GM12878 (cell line): ENCODE measurements around the gene PIGS. TPM values are rescaled to one million over a fixed set of nuclear protein-coding genes. Genes with fewer than 3 reads are reported as not detected.

Experiments
- ATAC-seq: fragments of 200-7000 bp; cut with Tn5 transposase; 3 replicates; pipeline ENCODE4 v1.9.1; 2020; ENCODE audit warnings: mild to moderate bottlenecking, moderate library complexity
- BruUV-seq: library from RNA; stranded (reverse); fragments of 400-500 nt; replicated peaks from 2 replicates; lab custom pipeline; 2021; lab: Mats Ljungman, UMichigan
- CTCF ChIA-PET: fragments of 300-600 bp; sonication (Branson Sonifier 250); formaldehyde crosslinking; extraction: SDS; loops from one replicate; lab custom pipeline; 2021; ENCODE audit warnings: inconsistent platforms; lab: Yijun Ruan, JAX
- POLR2A ChIA-PET: fragments of 350-600 bp; formaldehyde crosslinking; extraction: SDS; loops from one replicate; lab custom pipeline; 2021; ENCODE audit warnings: inconsistent platforms; lab: Charles Lee
- RAD21 ChIA-PET: fragments of 300-600 bp; sonication (Branson Sonifier 250); formaldehyde crosslinking; loops from one replicate; lab custom pipeline; 2023; ENCODE audit warnings: antibody characterized with exemption; ENCODE audit not compliant: unreplicated experiment; lab: Charles Lee
- SMC1A ChIA-PET: fragments of 300-600 bp; sonication (Branson Sonifier 250); formaldehyde crosslinking; loops from one replicate; lab custom pipeline; 2023; ENCODE audit not compliant: unreplicated experiment, uncharacterized antibody; lab: Charles Lee
- DNase-seq: peaks from one replicate; pipeline ENCODE4 v3.0.0-alpha.2; 2011; ENCODE audit warnings: low read depth, low spot score
- FAIRE-seq: peaks from 3 replicates; lab custom pipeline; 2011; peaks lifted over from hg19 to GRCh38; lab: Jason Lieb, UNC
- H2AFZ ChIP-seq: 2 replicates; pipeline ENCODE4 v1.6.0; 2011; ENCODE audit warnings: low read depth, low read length, control low read depth; ENCODE audit not compliant: control insufficient read depth
- H3K27ac ChIP-seq: 2 replicates; pipeline ENCODE4 v1.5.1; 2011; ENCODE audit warnings: control low read depth; ENCODE audit not compliant: control insufficient read depth, insufficient read depth
- H3K27me3 ChIP-seq, 2 experiments: replicated peaks in 1 of 2; 2 replicates each; pipeline versions ENCODE4 v1.6.0 to v1.6.1; 2011; ENCODE audit warnings: low read length in 1 of 2; ENCODE audit not compliant: control insufficient read depth in 2 of 2, insufficient read depth in 2 of 2
- H3K36me3 ChIP-seq, 2 experiments: 2 replicates each; pipeline ENCODE4 v1.5.1; 2011; ENCODE audit warnings: low read length in 1 of 2; ENCODE audit not compliant: control insufficient read depth in 2 of 2, insufficient read depth in 2 of 2
- H3K4me1 ChIP-seq: 2 replicates; pipeline ENCODE4 v1.6.1; 2011; ENCODE audit warnings: mild to moderate bottlenecking, low read length, moderate library complexity, mixed read lengths; ENCODE audit not compliant: control insufficient read depth, insufficient read depth
- H3K4me2 ChIP-seq: 2 replicates; pipeline ENCODE4 v1.6.0; 2011; ENCODE audit warnings: control low read depth; ENCODE audit not compliant: control insufficient read depth, insufficient read depth
- H3K4me3 ChIP-seq: fragments of 200-600 bp; sonication (generic); 2 replicates; pipeline ENCODE4 v1.5.1; 2016
- H3K79me2 ChIP-seq: 2 replicates; pipeline ENCODE4 v1.6.0; 2011; ENCODE audit warnings: low read length; ENCODE audit not compliant: control insufficient read depth, insufficient read depth
- H3K9ac ChIP-seq: 2 replicates; pipeline ENCODE4 v1.8.0; 2011; ENCODE audit warnings: low read length, control low read depth, mixed read lengths; ENCODE audit not compliant: control insufficient read depth, insufficient read depth
- H3K9me3 ChIP-seq: replicated peaks from 3 replicates; pipeline ENCODE4 v1.5.1; 2011; ENCODE audit warnings: mild to moderate bottlenecking, low read length; ENCODE audit not compliant: control insufficient read depth, insufficient read depth
- H4K20me1 ChIP-seq: 2 replicates; pipeline ENCODE4 v1.6.0; 2011; ENCODE audit not compliant: control insufficient read depth, insufficient read depth
- BCL11A ChIP-seq: IDR thresholded peaks from 2 replicates; pipeline ENCODE4 v1.6.1; 2011; ENCODE audit warnings: low read depth, low read length
- CBX3 ChIP-seq: fragments of 200-600 bp; sonication (generic); IDR thresholded peaks from 2 replicates; pipeline ENCODE4 v1.6.1; 2016; ENCODE audit warnings: low read depth, borderline replicate concordance
- EGR1 ChIP-seq, 2 experiments: IDR thresholded peaks; 1 replicate in 1 of 2; 2 replicates in 1 of 2; pipeline ENCODE4 v1.6.1; 2011 to 2012; ENCODE audit warnings: low read depth in 2 of 2, low read length in 2 of 2, borderline replicate concordance in 1 of 2, mild to moderate bottlenecking in 1 of 2, moderate library complexity in 1 of 2
- ELK1 ChIP-seq: IDR thresholded peaks from 2 replicates; pipeline ENCODE4 v1.6.1; 2012; ENCODE audit warnings: low read depth, low read length, improper control_type of control experiment
- EP300 ChIP-seq, 2 experiments: fragments of 150-350 bp in 1 of 2; IDR thresholded peaks; 2 replicates each; pipeline ENCODE4 v1.6.1; 2011 to 2012; ENCODE audit warnings: low read depth in 2 of 2, low read length in 2 of 2, borderline replicate concordance in 1 of 2, improper control_type of control experiment in 1 of 2, inconsistent platforms in 1 of 2; ENCODE audit not compliant: control insufficient read depth in 1 of 2
- FOS ChIP-seq: IDR thresholded peaks from 3 replicates; pipeline ENCODE4 v1.6.1; 2011; ENCODE audit warnings: borderline replicate concordance; ENCODE audit not compliant: insufficient read length; ENCODE audit errors: extremely low read depth
- KLF5 ChIP-seq: fragments of 450-650 bp; IDR thresholded peaks from 2 replicates; pipeline ENCODE4 v1.6.1; 2014; ENCODE audit warnings: mild to moderate bottlenecking; ENCODE audit not compliant: partially characterized antibody
- NFXL1 ChIP-seq: fragments of 450-650 bp; IDR thresholded peaks from 2 replicates; pipeline ENCODE4 v1.6.1; 2017; ENCODE audit warnings: antibody characterized with exemption, mild to moderate bottlenecking, borderline replicate concordance
- NFYA ChIP-seq: IDR thresholded peaks from 2 replicates; pipeline ENCODE4 v1.6.1; 2011; ENCODE audit warnings: low read depth, mild to moderate bottlenecking, low read length, improper control_type of control experiment, borderline replicate concordance
- RAD21 ChIP-seq: IDR thresholded peaks from 2 replicates; pipeline ENCODE4 v1.6.1; 2011; ENCODE audit warnings: mild to moderate bottlenecking, low read depth, low read length, moderate library complexity; ENCODE audit not compliant: insufficient read depth
- RBBP5 ChIP-seq: fragments of 200-600 bp; sonication (generic); conservative IDR thresholded peaks from 2 replicates; pipeline ENCODE4 v1.6.1; 2016
- RUNX3 ChIP-seq: IDR thresholded peaks from 2 replicates; pipeline ENCODE4 v1.6.1; 2012; ENCODE audit warnings: low read length, inconsistent platforms
- SKIL ChIP-seq: fragments of 450-650 bp; IDR thresholded peaks from 2 replicates; pipeline ENCODE4 v1.6.1; 2017; ENCODE audit warnings: mild to moderate bottlenecking, low read depth, inconsistent platforms; ENCODE audit not compliant: poor library complexity, severe bottlenecking
- SP1 ChIP-seq: IDR thresholded peaks from one replicate; pipeline ENCODE4 v1.6.1; 2011; ENCODE audit warnings: low read depth, low read length
- SPI1 ChIP-seq: IDR thresholded peaks from 2 replicates; pipeline ENCODE4 v1.6.1; 2011; ENCODE audit warnings: low read depth, mild to moderate bottlenecking, low read length, moderate library complexity, borderline replicate concordance; ENCODE audit not compliant: insufficient read depth
- WGBS: methylation state at CpG from one replicate; pipeline ENCODE4 v1.1.6; 2016; ENCODE audit warnings: low lambda C conversion rate; ENCODE audit not compliant: insufficient replicate concordance, insufficient coverage; ENCODE audit errors: missing lambda C conversion rate; 5-methylcytosine and 5-hydroxymethylcytosine counted together
- in situ Hi-C: fragments of 300-500 bp; cut with MboI; formaldehyde crosslinking; loops from 9 replicates; pipeline ENCODE4 v1.14.3; 2018; ENCODE audit warnings: mixed read lengths
- intact Hi-C: fragments of 100-400 bp; cut with micrococcal nuclease; formaldehyde crosslinking; loops from one replicate; pipeline ENCODE4 v1.14.2; 2022; ENCODE audit not compliant: unreplicated experiment
- polyA plus RNA-seq, 11 experiments: library from polyadenylated mRNA; depleted of rRNA in 4 of 11; unstranded in 6 of 11; stranded (reverse) in 5 of 11; fragments of >200 nt; fragmentation: Nextera tagmentation in 4 of 11; fragmentation: Illumina TruSeq in 1 of 11; extraction: Ambion mirVana in 4 of 11; extraction: Trizol in 1 of 11; gene quantifications; 1 replicate in 1 of 11; 2 replicates in 10 of 11; pipeline versions ENCODE4 v1.2.1 to v1.2.3, GENCODE V29; 2011 to 2016; ENCODE audit warnings: inconsistent platforms in 2 of 11, missing spikeins in 2 of 11, low read depth in 1 of 11
- total RNA-seq, 4 experiments: library from RNA; depleted of rRNA in 3 of 4; stranded (reverse); fragments of >200 nt in 3 of 4; fragmentation: Illumina TruSeq in 1 of 4; extraction: Trizol in 1 of 4; gene quantifications; 2 replicates each; pipeline versions ENCODE4 v1.2.1 to v1.2.3, GENCODE V29; 2013 to 2021
- TF ChIP-seq, protein P1 (sequence below): fragments of 150-350 bp; IDR thresholded peaks from 2 replicates; pipeline ENCODE4 v1.6.1; 2016; ENCODE audit warnings: low read depth, low read length
- TF ChIP-seq, protein P2 (sequence below): fragments of 450-650 bp; IDR thresholded peaks from 2 replicates; pipeline ENCODE4 v1.6.1; 2014; ENCODE audit warnings: mild to moderate bottlenecking

The PIGS gene
- total and polyA plus RNA-seq, 10 of the 15 experiments (the other 5 are each of a cell fraction or from before 2014, with no cell fraction given) = 27.5 to 73.7 (median 50.7) TPM

GRCh38 chr17:28563475-28563874 is 7.8 kb downstream of the PIGS start:
- Histone ChIP-seq H3K9me3 (no peaks in the 10 kb centered on the region), H3K9ac (no peak overlapping the region), H4K20me1 (no peaks in the 10 kb centered on the region), H3K4me2 (no peak overlapping the region), H3K27me3 (no peaks in the 10 kb centered on the region), H3K79me2 (peaks cover 42% of the 10 kb centered on the region), H3K4me3 (no peak overlapping the region), H2AFZ (no peak overlapping the region), H3K36me3 (peaks cover 15 to 24% of the 10 kb centered on the region in 2 experiments), H3K4me1 (peaks cover 15% of the 10 kb centered on the region), H3K27ac (no peak overlapping the region)
- BruUV-seq = no TSS peak
- ATAC-seq = no peak
- ChIA-PET SMC1A (no interaction called here), POLR2A (interaction anchor here (0.6 kb wide), 1 partner anchor 346 kb away, joined by 3 read pairs; no protein-coding TSS in a partner anchor), RAD21 (no interaction called here), CTCF (no interaction called here)
- DNase-seq = no peak
- in situ Hi-C loops = loop anchor here (25.0 kb wide), 1 partner anchor 1076 kb away; no protein-coding TSS in a partner anchor
- intact Hi-C loops = no loop called here
- no peak for FAIRE-seq
- WGBS = 100% methylated on average over 3 of the region's 3 CpGs
- no peak for TF ChIP-seq FOS
- no peak for TF ChIP-seq SP1
- no peak for TF ChIP-seq RUNX3
- TF ChIP-seq KLF5 = no peak
- TF ChIP-seq EGR1 (IDR thresholded peaks at IDR 0.05; ENCODE audit: borderline replicate concordance in 1 of 2, low read depth in 2 of 2, low read length in 2 of 2) = no peak
- no peak for TF ChIP-seq CBX3
- no peak for TF ChIP-seq RBBP5
- TF ChIP-seq EP300 (IDR thresholded peaks at IDR 0.05; ENCODE audit: borderline replicate concordance in 1 of 2, control insufficient read depth in 1 of 2, low read depth in 2 of 2, low read length in 2 of 2) = no peak
- TF ChIP-seq NFXL1 = no peak
- TF ChIP-seq ELK1 = no peak
- TF ChIP-seq RAD21 = no peak
- no peak for TF ChIP-seq SPI1
- no peak for TF ChIP-seq NFYA
- TF ChIP-seq, protein P1, sequence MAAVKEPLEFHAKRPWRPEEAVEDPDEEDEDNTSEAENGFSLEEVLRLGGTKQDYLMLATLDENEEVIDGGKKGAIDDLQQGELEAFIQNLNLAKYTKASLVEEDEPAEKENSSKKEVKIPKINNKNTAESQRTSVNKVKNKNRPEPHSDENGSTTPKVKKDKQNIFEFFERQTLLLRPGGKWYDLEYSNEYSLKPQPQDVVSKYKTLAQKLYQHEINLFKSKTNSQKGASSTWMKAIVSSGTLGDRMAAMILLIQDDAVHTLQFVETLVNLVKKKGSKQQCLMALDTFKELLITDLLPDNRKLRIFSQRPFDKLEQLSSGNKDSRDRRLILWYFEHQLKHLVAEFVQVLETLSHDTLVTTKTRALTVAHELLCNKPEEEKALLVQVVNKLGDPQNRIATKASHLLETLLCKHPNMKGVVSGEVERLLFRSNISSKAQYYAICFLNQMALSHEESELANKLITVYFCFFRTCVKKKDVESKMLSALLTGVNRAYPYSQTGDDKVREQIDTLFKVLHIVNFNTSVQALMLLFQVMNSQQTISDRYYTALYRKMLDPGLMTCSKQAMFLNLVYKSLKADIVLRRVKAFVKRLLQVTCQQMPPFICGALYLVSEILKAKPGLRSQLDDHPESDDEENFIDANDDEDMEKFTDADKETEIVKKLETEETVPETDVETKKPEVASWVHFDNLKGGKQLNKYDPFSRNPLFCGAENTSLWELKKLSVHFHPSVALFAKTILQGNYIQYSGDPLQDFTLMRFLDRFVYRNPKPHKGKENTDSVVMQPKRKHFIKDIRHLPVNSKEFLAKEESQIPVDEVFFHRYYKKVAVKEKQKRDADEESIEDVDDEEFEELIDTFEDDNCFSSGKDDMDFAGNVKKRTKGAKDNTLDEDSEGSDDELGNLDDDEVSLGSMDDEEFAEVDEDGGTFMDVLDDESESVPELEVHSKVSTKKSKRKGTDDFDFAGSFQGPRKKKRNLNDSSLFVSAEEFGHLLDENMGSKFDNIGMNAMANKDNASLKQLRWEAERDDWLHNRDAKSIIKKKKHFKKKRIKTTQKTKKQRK = no peak
- no peak for TF ChIP-seq SKIL
- TF ChIP-seq, protein P2, sequence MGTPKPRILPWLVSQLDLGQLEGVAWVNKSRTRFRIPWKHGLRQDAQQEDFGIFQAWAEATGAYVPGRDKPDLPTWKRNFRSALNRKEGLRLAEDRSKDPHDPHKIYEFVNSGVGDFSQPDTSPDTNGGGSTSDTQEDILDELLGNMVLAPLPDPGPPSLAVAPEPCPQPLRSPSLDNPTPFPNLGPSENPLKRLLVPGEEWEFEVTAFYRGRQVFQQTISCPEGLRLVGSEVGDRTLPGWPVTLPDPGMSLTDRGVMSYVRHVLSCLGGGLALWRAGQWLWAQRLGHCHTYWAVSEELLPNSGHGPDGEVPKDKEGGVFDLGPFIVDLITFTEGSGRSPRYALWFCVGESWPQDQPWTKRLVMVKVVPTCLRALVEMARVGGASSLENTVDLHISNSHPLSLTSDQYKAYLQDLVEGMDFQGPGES = no peak
- TF ChIP-seq BCL11A = no peak
